ENCODE data around the gene MYRIP.

GRCh38 chr3:40216471-40216870 lies 407.1 kb downstream of the MYRIP start:
- TF ChIP-seq, protein P1, sequence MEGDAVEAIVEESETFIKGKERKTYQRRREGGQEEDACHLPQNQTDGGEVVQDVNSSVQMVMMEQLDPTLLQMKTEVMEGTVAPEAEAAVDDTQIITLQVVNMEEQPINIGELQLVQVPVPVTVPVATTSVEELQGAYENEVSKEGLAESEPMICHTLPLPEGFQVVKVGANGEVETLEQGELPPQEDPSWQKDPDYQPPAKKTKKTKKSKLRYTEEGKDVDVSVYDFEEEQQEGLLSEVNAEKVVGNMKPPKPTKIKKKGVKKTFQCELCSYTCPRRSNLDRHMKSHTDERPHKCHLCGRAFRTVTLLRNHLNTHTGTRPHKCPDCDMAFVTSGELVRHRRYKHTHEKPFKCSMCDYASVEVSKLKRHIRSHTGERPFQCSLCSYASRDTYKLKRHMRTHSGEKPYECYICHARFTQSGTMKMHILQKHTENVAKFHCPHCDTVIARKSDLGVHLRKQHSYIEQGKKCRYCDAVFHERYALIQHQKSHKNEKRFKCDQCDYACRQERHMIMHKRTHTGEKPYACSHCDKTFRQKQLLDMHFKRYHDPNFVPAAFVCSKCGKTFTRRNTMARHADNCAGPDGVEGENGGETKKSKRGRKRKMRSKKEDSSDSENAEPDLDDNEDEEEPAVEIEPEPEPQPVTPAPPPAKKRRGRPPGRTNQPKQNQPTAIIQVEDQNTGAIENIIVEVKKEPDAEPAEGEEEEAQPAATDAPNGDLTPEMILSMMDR (IDR thresholded peaks at IDR 0.05) = no peak
- no peak for TF ChIP-seq POLR2A (IDR thresholded peaks at IDR 0.05)

Measured in uterus (tissue), 2 donors.